WI38 (cell line): Measurements from ENCODE around the gene SPANXN1.
"Not testable (repeated sequence)": the region's sequence is repeated elsewhere in the genome, so short reads cannot be mapped to it uniquely, and the experiment has no call there.

Source experiments
- H3K4me3 ChIP-seq: 2 replicates; pipeline ENCODE4 v1.5.1; 2011; ENCODE audit warnings: low read depth, mild to moderate bottlenecking, control low read depth, low read length
- CTCF ChIP-seq: IDR thresholded peaks from 2 replicates; pipeline ENCODE4 v1.5.1; 2012; ENCODE audit warnings: low read depth, mild to moderate bottlenecking, control low read depth, low read length

SPANXN1 gene

GRCh38 chrX:145247203-145247602 is at the start of gene SPANXN1:
Gene SPANXN1, plus strand, starts transcription at chrX:145247503. Its CDS starts 84 bp downstream, at chrX:145247587.
- not testable (repeated sequence) for H3K4me3 ChIP-seq

GRCh38 chrX:145199078-145199477 is 48.2 kb upstream of the SPANXN1 start:
- no peak for TF ChIP-seq CTCF
- H3K4me3 ChIP-seq = no peak overlapping the region

GRCh38 chrX:145213504-145213903 is 33.8 kb upstream of the SPANXN1 start:
- no peak overlapping the region for H3K4me3 ChIP-seq
- no peak for TF ChIP-seq CTCF

- no peak for TF ChIP-seq CTCF
- H3K4me3 ChIP-seq = no peak overlapping the region
Measured at GRCh38 chrX:145292218-145292617, 44.9 kb downstream of the SPANXN1 start.
